NCI-H1092 treated with DMSO at 0.1 percent for 48 hours (cell line): Measurements from ENCODE around the gene STK25.
A peak's percentile ranks its signal among the peaks of the same experiment; 100 is the strongest.

Experiments
- DNase-seq: peaks from one replicate; lab custom pipeline; 2025; lab: John Stamatoyannopoulos, UW

STK25 gene

DNA sequence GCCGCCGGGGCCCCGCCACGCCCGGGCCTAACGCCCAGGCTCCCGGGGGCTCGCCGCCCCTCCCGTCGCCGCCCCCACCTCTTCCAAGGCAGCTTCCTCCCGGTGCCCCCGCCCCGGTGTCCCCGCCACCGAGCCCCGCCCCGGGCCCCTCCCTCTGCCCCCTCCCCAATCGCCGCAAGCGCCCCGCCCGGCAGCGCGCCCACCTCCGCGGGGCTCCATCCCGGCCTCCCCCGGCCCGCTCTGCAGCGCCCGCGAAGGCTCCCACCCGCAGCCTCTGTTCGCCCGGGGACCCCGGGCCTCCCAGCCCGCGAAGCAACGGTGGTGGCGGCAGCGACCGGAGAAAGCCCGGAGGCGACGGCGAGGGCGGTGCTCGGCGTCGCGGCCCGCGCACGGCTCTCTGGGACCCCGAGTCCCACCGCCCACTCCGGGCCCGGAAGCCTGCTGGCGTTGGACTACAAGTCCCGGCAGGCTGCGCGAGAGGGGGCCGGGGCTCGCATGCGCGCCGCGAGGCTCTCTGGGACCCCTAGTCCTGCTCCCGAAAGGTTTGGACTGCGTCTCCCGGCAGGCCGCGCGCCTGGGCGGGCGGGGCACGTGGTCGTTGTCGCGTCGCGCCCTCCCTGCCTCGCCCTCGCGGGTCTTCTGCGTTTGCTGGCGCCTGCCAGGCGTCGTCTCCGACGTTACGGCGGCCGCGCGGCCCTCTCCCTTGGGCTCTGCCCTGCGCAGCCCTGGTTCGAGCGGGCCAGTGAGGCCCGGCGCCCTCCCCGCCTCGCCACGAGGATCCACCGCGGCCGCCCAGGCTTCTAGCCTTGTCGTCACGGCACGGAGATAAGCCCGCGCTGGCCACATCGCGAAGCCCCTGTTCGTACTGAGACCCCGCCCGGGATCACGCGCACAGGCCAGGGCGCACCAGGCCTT lies at the start of gene STK25:
STK25 (minus strand) TSS at position 345 of the 915 bp plus-strand sequence. CDS start 549 bp downstream, outside the sequence.
- DNase-seq = peak; percentile 89

DNA sequence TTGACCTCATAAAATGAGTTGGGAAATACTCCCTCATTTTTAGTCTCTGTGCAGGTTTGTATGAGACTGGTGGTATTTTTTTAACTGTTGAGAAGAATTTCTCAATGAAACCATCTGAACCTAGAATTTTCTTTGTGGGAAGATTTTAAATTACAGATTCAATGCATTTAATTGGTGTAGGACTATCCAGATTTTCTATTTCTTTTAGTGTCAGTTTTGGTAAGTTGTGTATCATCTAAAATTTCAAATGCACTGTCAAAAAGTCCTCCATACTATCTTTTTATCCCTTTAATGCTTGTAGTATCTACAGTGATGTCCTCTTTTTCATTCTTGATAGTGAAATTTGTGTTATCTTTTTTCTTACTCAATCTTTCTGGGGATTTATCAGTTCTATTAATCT lies 48.4 kb upstream of the STK25 start:
- no peak for DNase-seq

DNA sequence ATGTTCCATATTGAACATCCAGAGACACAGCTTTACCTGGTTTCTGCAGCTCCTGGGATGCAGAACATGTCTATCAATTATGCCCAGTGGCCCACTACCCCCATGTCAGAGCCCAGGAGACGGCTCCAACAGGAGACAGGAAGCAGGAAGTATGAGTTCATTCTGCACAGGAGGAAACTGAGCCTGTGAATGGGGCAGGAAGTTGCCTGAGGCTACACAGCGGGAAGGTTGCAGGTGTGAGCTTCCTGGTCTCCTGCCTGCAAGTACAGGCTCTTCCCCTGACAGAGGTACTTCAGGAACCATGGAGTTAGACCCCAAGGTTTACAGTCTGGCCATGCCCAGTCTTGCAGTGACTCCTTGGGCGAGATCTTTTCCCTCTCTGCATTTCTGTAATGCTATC lies 47.3 kb upstream of the STK25 start:
- no peak for DNase-seq

DNA sequence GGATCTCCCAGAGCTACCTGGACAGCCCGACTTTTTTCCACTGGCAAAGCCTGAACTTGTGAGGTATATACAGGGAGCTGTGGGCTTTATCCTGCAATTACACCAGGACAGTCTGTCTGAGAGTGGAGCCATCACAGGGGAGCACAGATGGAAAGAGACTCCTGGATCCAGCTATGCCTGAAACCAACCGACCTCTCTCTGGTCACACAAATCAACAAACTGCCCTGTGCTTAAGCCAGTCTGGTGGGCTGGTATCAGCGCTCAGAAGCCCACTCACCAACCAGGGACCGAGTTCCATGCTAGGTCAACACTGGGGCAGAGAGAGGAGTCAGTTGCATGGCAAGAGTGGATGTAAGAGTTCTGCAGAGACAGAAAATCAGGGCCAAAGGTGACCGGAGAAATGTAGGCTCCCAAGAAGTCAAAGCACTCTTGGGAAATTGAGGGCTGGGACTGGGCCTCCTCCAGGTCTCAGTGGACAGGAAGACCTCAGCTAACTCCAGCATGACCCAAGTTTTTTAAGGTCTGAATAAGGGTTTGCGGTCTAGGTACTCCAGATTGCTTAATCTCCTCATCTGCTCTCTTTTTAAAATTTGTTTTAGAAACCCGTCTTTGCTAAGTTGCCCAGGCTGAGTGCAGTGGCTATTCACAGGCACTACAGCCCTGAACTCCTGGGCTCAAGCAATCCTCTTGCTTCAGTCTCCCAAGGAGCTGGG lies 46.4 kb upstream of the STK25 start:
- no peak for DNase-seq

DNA sequence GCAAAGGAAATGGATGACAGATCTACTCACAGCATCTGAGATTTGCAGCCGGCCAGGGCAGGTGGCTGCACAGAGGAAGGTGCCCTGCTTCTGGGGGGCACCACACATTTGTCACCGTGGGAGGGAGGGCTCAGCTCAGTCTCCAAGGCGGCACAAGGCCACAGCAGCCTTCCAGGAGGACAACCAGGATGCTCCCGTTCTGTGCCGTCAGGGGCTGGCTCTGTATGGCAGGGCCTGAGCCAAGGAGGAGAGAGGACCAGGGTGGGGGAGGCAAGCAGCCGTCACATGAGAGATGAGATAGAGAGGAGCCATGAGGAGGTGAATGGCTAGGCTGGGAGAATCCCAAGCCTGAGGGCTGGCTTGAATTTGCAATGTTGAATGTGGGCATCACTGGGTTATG lies 45.6 kb upstream of the STK25 start:
- DNase-seq = no peak

DNA sequence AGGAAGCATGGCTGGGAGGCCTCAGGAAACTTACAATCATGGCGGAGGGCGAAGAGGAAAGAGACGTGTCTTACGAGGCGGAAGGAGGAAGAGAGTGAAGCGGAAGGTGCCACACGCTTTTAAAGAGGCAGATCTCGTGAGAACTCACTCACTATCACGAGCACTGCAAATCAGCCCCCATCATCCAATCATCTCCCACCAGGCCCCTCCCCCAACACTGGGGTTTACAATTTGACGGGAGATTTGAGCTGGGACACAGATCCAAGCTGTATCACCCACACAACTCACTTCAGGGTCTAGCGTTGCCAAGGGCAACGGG lies 45.1 kb upstream of the STK25 start:
- no peak for DNase-seq

DNA sequence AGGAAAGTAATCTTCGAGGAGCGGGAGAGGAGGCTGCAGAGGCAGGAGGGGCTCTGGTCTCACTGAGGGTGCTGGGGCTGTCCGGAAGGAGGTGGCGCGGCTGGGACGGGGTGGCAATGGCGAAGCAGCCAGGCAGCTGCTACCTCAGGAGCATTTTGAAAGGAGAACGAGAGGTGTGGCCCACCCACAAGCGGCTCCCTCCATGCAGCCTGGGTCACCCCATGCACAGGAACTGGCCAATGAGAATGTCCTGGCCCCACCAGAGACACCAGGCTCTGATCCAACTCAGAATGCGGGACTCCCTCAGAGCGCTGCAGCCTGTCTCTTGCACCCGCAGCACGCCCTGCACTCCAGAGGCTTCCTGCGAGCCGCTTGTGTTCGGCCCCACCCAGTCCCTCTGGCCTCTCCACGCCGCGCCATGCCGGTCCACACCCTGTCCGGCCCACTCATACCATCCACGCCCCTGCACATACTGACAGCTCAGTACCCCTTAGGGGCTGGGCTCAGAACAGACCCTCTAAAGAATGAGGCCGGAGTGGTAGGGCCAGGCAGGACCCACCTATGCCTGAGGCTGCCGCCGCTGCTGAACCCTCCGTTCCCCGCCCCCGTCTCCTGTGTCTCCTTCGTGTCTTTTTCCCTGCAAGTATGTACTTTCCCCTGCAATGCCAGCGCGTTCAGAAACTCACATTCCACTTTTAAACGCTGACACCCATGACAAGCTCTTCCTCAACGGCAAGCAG lies 43.8 kb upstream of the STK25 start:
- DNase-seq = no peak

DNA sequence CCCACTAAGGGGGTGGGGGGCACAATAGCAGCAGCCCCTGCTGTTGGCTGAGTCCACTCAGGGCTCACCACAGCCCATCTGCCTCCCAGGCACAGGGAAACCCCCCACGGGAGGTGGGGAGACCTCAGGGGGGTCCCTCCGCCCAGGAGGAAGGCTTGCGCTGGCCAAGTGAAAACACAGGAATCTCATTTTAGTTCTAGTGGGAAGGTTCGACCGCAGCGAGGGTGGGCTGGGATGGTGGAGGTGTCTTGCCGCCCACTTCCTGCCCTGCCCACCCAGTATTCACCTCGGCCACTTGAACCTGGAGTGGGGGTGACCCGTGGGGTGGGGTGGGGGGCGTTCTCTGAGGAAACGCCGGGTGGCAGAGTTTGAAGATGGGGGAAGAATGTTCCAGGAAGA lies 43.2 kb upstream of the STK25 start:
- DNase-seq = no peak

DNA sequence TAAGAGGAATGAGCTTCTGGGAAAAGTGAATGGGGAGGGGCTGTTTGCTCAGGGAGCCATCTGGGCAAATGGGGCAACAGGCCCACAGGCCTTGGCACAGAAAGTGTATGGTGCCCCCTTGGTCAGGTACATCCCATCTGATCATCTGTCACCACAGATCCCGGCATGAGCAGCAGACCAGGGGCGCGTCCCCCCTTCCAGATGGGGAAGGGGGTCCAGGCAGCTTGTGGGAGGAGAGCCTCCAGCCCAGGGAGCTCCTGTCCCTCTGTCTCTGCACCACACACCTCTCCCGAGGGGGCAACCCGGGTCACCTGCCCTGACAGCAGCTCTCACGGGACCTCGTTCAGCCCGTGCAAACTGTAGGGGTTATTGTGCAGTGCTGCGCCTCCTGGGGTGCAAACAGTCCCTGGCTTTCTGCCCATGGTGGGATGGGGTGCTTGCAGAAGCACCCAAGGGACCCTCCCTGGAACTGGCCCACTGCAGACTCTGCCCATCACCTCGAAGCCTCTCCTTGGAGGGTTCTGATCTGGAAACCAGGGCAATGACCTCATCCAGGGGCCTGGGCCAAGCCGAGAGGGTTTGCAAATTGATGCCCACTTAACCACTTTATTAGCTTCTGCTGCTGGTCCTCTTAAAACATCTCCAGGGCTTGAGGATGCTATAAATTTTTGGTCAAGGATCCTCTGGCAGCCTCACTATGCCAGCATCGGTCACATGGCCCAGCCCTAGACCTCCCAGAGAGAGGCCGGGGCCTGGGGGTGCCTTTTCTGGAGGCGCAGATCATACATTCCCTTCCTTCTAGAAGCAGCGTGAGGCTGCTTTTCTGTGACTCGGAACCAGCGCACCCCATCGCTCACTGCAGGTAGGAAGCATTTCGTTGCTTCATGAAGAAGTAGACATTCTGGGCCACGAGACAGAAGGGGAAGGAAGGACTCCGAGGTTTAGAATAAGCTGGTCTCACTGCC lies 42.5 kb upstream of the STK25 start:
- DNase-seq = peak; percentile 58

DNA sequence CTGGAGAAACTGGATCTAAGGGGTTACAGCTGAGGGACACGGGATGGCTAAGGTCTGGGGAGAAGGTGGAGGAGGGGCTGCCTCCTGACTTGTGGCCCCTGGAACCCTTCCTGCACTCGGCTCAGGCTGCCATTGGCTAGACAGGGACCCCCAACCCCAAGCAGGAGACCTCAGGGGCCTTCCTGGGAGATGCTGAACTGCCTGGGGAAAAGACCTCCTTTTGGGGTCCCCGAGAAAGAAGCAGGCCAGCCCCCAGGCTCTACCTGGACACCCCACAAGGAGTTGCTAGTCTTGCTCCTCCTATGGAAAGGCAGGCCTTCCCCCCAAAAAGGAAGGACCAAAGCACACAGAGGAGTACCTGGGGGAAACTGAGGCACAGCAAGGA lies 40.1 kb upstream of the STK25 start:
- no peak for DNase-seq

DNA sequence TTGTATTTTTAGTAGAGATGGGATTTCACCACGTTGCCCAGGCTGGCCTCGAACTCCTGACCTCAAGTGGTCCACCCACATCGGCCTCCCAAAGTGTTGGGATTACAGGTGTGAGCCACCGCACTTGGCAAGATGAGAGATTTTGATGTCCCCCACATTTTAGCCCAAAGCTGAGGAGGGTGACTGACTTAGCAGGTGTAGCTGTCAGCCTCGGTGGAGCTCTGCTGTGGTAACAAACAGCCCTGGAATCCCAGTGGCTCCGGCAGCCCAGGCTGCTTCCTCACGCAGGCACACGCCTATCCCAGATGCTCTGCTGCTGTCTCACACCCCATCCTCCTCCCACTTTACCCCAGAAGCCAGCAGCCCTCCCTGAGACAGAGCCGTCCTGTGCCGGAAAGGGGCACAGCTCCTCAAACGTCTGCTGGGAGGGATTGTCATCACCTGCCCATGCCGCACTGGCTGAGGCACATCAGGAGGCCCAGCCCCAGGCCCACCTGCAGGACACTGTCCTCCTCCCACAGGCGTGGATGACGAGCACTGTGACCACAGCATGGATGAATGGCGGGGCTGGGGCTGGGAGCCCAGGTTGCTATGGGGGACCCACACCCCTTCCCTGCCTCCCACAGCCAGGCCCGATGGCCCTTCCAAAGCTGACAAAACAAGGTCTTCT lies 39.5 kb upstream of the STK25 start:
- DNase-seq = no peak

DNA sequence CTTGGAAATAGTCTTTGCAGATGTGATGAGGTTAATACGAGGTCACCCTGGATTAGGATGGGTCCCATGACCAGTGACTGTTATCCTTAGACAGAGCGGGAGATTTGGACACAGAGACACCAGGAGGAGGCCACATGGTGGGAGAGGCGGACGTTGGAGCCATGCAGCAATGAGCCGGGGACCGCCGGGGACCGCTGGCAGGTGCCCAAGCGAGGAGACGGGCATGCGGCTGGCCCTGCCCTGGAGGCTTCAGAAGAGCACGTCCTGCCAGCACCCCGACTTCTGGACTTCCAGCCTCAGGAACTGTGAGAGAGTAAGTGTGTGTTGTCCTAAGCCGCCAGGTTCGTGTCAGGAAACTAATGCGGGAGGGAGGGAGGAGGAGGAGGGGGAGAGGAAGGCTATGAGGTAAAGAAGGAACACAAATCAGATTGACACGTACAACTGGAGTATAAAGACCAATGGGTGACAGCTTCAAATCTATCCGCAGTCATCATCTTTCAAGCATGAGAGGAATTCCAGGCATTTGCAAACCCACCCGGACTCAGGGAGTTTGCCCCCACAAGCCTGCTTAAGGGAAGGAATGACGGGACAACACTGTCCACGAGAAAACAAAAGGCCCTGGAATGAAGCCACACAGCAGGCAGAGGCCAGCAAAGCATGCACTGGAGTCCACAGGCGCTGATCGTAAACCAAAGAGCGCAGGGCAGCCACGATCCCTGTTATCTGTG lies 38.6 kb upstream of the STK25 start:
- DNase-seq = no peak

DNA sequence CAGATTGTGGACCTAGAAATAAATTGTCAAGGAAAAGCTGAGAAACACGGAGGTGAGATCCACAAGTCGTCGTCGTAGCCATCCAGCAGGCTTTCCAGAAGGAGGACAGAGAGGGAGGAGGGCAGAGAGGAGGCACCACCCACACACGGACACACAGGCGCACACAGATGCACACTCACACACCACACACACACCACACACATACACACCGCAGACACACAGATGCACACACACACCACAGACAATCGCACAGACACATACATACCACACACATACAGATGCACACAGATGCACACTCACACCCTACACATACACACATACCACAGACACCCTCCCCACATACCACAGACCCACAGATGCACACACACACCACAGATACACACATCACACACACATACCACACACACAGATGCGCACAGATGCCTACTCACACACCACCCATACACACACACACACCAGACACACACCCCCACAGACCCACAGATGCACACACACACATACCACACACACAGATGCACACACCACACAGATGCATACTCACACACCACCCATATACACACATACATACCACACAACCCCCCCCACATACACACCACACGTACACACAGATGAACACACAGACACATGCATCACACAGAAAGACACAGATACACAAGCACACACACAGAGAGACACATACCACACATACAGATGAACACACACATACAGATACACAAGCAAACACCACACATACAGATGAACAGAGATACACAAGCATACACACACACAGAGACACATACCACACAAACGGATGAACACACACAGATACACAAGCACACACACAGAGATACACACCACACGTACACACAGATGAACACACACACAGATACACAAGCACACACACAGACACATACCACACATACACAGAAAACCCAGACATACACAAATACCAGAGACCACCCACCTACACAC lies 37.4 kb upstream of the STK25 start:
- DNase-seq = no peak

DNA sequence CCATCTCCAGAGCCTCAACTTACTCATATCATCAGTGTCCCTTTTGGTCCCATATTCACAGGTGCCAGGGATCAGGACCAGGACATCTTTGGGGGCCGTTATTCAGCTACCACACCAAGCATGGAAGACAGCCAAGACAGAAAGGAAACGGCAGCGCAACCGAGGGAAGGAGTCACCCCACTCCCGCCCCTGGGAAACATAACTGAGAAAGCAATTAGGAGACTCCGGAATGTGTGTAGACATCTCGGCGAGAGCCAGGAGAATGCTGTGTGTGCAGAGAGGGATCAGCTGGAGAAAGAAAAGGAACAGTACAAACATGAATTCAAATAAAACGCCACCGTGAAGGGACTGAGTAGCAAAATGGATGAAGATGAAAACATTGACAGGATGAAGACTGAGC lies 36.7 kb upstream of the STK25 start:
- no peak for DNase-seq

DNA sequence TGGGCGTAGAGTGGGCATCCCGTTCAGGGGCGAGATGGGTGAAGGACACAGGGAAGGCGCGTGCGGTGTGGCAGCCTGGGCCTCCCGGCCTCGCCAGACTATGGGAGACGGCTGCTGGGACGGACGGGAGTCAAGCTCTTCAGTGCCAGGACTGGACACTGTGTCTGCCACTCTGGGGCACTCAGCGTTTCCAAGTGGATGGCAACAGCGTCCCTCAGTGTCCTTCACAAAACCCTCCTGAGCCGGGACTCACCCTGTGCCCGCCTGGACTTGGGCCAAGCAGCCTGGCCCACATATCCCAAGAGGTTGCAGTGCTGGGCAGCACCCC lies 33.9 kb upstream of the STK25 start:
- DNase-seq = no peak

DNA sequence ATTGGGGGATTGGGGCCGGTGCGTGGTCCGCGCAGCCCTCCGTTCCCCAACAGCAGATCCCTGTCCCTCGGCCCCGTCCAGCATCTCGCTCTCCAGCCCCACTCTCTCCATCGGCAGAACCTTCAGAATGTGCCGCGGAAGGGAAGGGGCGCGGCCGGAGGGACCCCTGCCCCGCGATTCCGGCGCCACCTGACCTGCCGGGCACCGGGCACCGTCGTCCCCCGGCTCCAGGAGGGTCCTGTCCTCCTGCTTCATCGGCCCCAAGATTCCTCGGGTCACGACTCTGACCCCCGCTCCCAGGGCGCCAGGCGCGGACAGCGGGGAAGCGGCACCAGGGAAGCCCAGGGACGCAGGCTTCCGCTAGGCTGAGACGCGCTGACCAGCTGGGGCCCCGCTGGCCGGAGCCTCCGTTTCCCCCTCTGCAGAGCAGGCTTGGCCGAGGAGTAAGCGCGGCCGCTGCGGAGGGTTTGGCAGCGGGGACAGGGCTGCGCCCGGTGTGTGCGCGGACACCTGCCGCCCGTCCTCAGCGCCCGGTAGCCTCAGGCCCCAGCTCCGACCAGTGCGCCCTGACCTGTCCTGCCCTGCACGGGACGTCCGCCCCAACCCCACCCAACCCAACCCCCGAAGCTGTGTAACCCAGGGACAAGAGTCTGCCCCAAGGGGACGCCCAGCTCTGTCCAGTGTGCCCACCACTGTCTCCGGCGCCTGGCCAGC lies 33.3 kb upstream of the STK25 start:
- no peak for DNase-seq

DNA sequence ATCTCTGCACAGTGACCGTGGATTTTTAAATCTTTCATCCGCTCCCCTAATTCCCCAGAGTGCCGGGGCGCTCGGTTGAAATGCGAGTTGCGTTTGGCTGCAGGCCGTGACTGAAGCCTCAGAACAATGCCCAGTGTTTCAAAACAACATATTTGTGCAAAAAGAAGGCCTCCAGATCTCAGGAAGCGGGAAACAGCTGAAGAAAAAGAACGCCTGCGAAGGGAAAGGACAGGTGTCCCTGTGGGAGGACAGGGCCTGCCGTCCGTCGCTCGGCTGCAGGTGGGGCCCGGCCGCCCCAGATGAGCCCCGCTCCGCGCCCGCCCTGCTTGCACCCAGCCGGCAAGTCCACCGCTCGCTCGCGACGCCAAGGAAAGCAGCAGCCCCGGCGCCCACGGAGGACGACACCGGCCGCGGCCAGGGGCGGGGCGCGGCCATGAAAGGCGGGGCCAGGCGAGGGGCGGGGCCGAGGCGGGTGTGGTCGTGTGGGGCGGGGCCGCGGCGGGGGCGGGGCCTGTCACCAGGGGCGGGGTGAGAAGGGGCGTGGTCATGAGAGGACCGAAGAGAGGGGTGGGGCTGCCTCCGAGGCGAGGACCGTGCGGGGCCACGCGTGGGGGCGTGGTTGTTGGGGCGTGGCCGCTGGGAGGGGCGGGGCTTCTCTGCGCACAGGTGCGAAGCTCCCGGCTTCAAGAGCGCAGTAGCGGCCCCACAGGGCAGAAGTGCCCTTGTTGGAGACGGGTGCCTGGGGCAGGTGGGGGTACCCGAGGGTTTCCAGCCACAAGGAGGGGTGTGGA lies 32.6 kb upstream of the STK25 start:
- peak; percentile 4 for DNase-seq

DNA sequence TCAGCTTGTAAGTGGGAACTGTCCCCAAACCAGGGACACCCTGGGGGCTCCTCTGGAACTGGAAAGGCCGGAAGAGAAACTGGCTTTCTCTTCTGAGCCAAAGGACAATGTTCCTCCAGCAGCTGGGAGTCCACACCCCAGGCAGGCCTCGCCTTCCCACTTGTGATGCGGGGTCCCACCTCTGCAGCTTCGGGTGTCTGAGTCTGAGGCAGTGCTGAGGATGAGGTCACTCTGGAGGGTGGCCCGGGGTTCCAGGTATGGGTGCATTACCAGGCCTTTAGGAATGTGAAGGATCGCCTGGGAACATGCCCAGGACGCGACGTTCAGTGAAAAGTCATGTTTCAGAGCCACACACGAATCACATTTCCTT lies 32.0 kb upstream of the STK25 start:
- no peak for DNase-seq
